Non-pigmented ciliary epithelial cell (primary cell): Measurements from ENCODE around the gene METTL23.

ENCODE experiments used
- DNase-seq: peaks from one replicate; pipeline ENCODE4 v3.0.0-alpha.2; 2010; ENCODE audit warnings: low read depth

The METTL23 gene

GRCh38 chr17:76726776-76727718 lies at the start of gene METTL23:
METTL23 (plus strand) TSS chr17:76726839; CDS start chr17:76729711, 2,872 bp downstream.
- DNase-seq: no peak

- DNase-seq: no peak
Observed at GRCh38 chr17:76677406-76677805, 49.2 kb upstream of the METTL23 start.

GRCh38 chr17:76678330-76678729 lies 48.3 kb upstream of the METTL23 start:
- DNase-seq: no peak

- DNase-seq: no peak
Observed at GRCh38 chr17:76679239-76679638, 47.4 kb upstream of the METTL23 start.

GRCh38 chr17:76681222-76682137 lies 45.2 kb upstream of the METTL23 start:
- DNase-seq: no peak

GRCh38 chr17:76682296-76682695 lies 44.3 kb upstream of the METTL23 start:
- peak; percentile 59 for DNase-seq

- no peak for DNase-seq
Observed at GRCh38 chr17:76683011-76683755, 43.5 kb upstream of the METTL23 start.

GRCh38 chr17:76683921-76684745 lies 42.5 kb upstream of the METTL23 start:
- DNase-seq: no peak

- no peak for DNase-seq
Observed at GRCh38 chr17:76684756-76685155, 41.9 kb upstream of the METTL23 start.

- DNase-seq: no peak
Observed at GRCh38 chr17:76685366-76685765, 41.3 kb upstream of the METTL23 start.

GRCh38 chr17:76685846-76686245 lies 40.8 kb upstream of the METTL23 start:
- no peak for DNase-seq

GRCh38 chr17:76686538-76687297 lies 39.9 kb upstream of the METTL23 start:
- DNase-seq: no peak

- DNase-seq: no peak
Observed at GRCh38 chr17:76687298-76688164, 39.1 kb upstream of the METTL23 start.

GRCh38 chr17:76688165-76688622 lies 38.4 kb upstream of the METTL23 start:
- DNase-seq: no peak

- DNase-seq: no peak
Observed at GRCh38 chr17:76689859-76690258, 36.8 kb upstream of the METTL23 start.

GRCh38 chr17:76690596-76691280 lies 35.9 kb upstream of the METTL23 start:
- no peak for DNase-seq

GRCh38 chr17:76691379-76692191 lies 35.1 kb upstream of the METTL23 start:
- DNase-seq: no peak
